22Rv1 (cell line): ENCODE results near the gene C1QTNF4.
"Not testable (repeated sequence)": the region's sequence is repeated elsewhere in the genome, so short reads cannot be mapped to it uniquely, and the experiment has no call there.

ENCODE experiments used
- ZFX ChIP-seq: fragments of 450-650 bp; IDR thresholded peaks from 2 replicates; pipeline ENCODE4 v1.6.1; 2017; ENCODE audit warnings: antibody characterized with exemption, borderline replicate concordance
- TF ChIP-seq, protein P1 (sequence below): fragments of 450-650 bp; IDR thresholded peaks from 2 replicates; pipeline ENCODE4 v1.5.1; 2017; ENCODE audit warnings: mild to moderate bottlenecking

DNA sequence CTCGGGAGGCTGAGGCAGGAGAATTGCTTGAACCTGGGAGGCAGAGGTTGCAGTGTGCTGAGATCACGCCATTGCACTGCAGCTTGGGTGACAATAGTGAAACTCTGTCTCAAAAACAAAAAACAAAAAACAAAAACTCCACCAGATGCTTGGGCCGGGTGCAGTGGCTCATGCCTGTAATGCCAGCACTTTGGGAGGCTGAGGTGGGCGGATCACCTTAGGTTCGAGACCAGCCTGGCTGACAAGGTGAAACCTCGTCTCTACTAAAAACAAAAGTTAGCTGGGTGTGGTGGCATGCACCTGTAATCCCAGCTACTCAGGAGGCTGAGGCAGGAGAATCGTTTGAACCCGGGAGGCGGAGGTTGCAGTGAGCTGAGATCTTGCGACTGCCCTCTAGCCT is 29.8 kb downstream of the C1QTNF4 start:
- TF ChIP-seq, protein P1, sequence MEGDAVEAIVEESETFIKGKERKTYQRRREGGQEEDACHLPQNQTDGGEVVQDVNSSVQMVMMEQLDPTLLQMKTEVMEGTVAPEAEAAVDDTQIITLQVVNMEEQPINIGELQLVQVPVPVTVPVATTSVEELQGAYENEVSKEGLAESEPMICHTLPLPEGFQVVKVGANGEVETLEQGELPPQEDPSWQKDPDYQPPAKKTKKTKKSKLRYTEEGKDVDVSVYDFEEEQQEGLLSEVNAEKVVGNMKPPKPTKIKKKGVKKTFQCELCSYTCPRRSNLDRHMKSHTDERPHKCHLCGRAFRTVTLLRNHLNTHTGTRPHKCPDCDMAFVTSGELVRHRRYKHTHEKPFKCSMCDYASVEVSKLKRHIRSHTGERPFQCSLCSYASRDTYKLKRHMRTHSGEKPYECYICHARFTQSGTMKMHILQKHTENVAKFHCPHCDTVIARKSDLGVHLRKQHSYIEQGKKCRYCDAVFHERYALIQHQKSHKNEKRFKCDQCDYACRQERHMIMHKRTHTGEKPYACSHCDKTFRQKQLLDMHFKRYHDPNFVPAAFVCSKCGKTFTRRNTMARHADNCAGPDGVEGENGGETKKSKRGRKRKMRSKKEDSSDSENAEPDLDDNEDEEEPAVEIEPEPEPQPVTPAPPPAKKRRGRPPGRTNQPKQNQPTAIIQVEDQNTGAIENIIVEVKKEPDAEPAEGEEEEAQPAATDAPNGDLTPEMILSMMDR: not testable (repeated sequence)
- not testable (repeated sequence) for TF ChIP-seq ZFX
